ENCODE data around the gene MYH14. TPM values are rescaled to one million over a fixed set of nuclear protein-coding genes. Genes with fewer than 3 reads are reported as not detected.

Gene MYH14
- total and polyA plus RNA-seq, 9 of the 15 experiments (the other 6 are each of a cell fraction or from before 2014, with no cell fraction given) = 0.04 to 0.86 (median 0.19) TPM; not detected in 2

DNA sequence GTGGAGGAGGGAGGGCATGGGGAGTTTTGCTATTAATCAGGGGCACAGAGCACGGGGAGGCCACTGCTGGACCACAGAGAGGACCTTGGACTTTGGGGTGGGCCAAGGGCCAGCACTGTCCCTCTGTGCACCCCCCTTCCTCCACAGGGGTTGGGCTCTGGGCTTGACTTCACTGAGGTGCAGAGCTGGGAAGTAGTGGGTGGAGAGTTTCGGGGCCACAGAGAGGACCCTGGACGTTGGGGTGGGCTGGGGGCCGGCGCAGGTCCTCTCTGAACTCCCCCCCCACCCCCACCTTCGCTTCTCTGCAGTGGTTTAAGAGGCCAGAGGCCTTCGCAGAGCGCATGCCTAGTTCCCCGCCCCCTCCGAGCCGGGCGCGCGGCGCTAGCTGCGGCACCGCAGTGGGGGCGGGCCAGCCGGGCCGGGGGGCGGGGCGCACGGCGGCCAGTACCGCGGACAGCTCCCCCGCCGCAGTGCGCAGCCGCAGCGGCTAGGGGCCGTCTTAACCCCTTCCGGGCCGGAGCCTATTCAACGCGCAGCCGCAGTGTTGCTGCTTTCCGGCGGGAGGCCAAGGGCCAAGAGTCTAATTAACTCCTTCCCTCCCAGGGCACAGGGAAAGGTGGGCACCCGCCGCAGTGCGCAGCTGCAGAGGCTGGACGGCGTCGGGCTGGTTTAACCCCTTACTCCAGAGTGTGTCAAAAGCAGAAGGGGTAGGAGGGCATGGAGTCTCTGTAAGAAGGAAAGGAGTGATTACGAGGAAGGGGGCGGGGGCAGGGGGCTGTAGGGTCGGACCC, 122.1 kb downstream of the MYH14 start (continued):
- TF ChIP-seq, protein P1, sequence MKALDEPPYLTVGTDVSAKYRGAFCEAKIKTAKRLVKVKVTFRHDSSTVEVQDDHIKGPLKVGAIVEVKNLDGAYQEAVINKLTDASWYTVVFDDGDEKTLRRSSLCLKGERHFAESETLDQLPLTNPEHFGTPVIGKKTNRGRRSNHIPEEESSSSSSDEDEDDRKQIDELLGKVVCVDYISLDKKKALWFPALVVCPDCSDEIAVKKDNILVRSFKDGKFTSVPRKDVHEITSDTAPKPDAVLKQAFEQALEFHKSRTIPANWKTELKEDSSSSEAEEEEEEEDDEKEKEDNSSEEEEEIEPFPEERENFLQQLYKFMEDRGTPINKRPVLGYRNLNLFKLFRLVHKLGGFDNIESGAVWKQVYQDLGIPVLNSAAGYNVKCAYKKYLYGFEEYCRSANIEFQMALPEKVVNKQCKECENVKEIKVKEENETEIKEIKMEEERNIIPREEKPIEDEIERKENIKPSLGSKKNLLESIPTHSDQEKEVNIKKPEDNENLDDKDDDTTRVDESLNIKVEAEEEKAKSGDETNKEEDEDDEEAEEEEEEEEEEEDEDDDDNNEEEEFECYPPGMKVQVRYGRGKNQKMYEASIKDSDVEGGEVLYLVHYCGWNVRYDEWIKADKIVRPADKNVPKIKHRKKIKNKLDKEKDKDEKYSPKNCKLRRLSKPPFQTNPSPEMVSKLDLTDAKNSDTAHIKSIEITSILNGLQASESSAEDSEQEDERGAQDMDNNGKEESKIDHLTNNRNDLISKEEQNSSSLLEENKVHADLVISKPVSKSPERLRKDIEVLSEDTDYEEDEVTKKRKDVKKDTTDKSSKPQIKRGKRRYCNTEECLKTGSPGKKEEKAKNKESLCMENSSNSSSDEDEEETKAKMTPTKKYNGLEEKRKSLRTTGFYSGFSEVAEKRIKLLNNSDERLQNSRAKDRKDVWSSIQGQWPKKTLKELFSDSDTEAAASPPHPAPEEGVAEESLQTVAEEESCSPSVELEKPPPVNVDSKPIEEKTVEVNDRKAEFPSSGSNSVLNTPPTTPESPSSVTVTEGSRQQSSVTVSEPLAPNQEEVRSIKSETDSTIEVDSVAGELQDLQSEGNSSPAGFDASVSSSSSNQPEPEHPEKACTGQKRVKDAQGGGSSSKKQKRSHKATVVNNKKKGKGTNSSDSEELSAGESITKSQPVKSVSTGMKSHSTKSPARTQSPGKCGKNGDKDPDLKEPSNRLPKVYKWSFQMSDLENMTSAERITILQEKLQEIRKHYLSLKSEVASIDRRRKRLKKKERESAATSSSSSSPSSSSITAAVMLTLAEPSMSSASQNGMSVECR (CRISPR knock-in tag; IDR thresholded peaks at IDR 0.05) = peak; percentile 79; the same call in 1 of the 2 replicates
- TF ChIP-seq FOXA3 (CRISPR knock-in tag; conservative IDR thresholded peaks at IDR 0.05 in 1 of 2, IDR thresholded peaks at IDR 0.05 in 1 of 2) (no peak), KLF1 (tag; IDR thresholded peaks at IDR 0.05) (no peak), CREM (IDR thresholded peaks at IDR 0.05; ENCODE audit: low read depth) (peak; percentile 36), FOXM1 (IDR thresholded peaks at IDR 0.05; ENCODE audit: low read depth) (no peak), FOXM1 (CRISPR knock-in tag; IDR thresholded peaks at IDR 0.05; ENCODE audit: low read depth) (peak; percentile 47; the same call in 1 of the 2 replicates), HCFC1 (IDR thresholded peaks at IDR 0.05; ENCODE audit: low read depth, low read length) (peak; percentile 18; the same call in 1 of the 2 replicates), YY1 (IDR thresholded peaks at IDR 0.05; ENCODE audit: borderline replicate concordance in 1 of 3, control insufficient read depth in 1 of 3, extremely low read depth in 1 of 3, insufficient read depth in 3 of 3, insufficient read length in 1 of 3, insufficient replicate concordance in 2 of 3, low read depth in 1 of 3, low read length in 2 of 3) (peak in 1 of 3 experiments; percentile 28), EGR1 (conservative IDR thresholded peaks at IDR 0.05) (peak; percentile 11; the same call in 1 of the 2 replicates), NFIC (IDR thresholded peaks at IDR 0.05) (no peak), ATF7 (IDR thresholded peaks at IDR 0.05) (peak; percentile 47; the same call in 1 of the 2 replicates), SIN3A (IDR thresholded peaks at IDR 0.05; ENCODE audit: borderline replicate concordance in 2 of 2, control insufficient read depth in 1 of 2, low read depth in 2 of 2, low read length in 2 of 2) (peak; percentile 85 to 93; a peak in 3 of 4 replicates)
- TF ChIP-seq, protein P2, sequence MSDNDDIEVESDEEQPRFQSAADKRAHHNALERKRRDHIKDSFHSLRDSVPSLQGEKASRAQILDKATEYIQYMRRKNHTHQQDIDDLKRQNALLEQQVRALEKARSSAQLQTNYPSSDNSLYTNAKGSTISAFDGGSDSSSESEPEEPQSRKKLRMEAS (CRISPR knock-in tag; IDR thresholded peaks at IDR 0.05) = no peak

Measured in K562 (cell line).